GM19395 (cell line): ENCODE results near the gene LRRN4.
"Not testable (repeated sequence)": the region's sequence is repeated elsewhere in the genome, so short reads cannot be mapped to it uniquely, and the experiment has no call there.

Source experiments
- ATAC-seq: cut with Tn5 transposase; IDR thresholded peaks from one replicate; pipeline ENCODE4 v1.9.1; 2021; ENCODE audit warnings: mild to moderate bottlenecking, moderate library complexity; ENCODE audit not compliant: unreplicated experiment

LRRN4 gene

GRCh38 chr20:6034134-6034969 is 19.5 kb downstream of the LRRN4 start:
- no peak for ATAC-seq

GRCh38 chr20:6032907-6033306 is 21.0 kb downstream of the LRRN4 start:
- not testable (repeated sequence) for ATAC-seq

- no peak for ATAC-seq
Measured at GRCh38 chr20:6030453-6031080, 23.3 kb downstream of the LRRN4 start.

GRCh38 chr20:6029538-6029937 is 24.3 kb downstream of the LRRN4 start:
- ATAC-seq, result no peak

GRCh38 chr20:6028818-6029217 is 25.0 kb downstream of the LRRN4 start:
- ATAC-seq, result no peak

GRCh38 chr20:6026051-6026450 is 27.8 kb downstream of the LRRN4 start:
- no peak for ATAC-seq

- no peak for ATAC-seq
Measured at GRCh38 chr20:6024768-6025167, 29.1 kb downstream of the LRRN4 start.

GRCh38 chr20:6017880-6018279 is 36.0 kb downstream of the LRRN4 start:
- ATAC-seq, result no peak

GRCh38 chr20:6017467-6017866 is 36.4 kb downstream of the LRRN4 start:
- ATAC-seq, result no peak

GRCh38 chr20:6014957-6015356 is 38.9 kb downstream of the LRRN4 start:
- ATAC-seq, result no peak

GRCh38 chr20:6014017-6014416 is 39.8 kb downstream of the LRRN4 start:
- ATAC-seq, result no peak

- no peak for ATAC-seq
Measured at GRCh38 chr20:6012179-6012578, 41.7 kb downstream of the LRRN4 start.

GRCh38 chr20:6008254-6008653 is 45.6 kb downstream of the LRRN4 start:
- ATAC-seq, result no peak

- no peak for ATAC-seq
Measured at GRCh38 chr20:6007529-6008103, 46.2 kb downstream of the LRRN4 start.

- no peak for ATAC-seq
Measured at GRCh38 chr20:6007094-6007528, 46.7 kb downstream of the LRRN4 start.

GRCh38 chr20:6006603-6006949 is 47.3 kb downstream of the LRRN4 start:
- ATAC-seq, result no peak

GRCh38 chr20:6000871-6001270 is 53.0 kb downstream of the LRRN4 start:
- no peak for ATAC-seq

GRCh38 chr20:5999783-6000182 is 54.1 kb downstream of the LRRN4 start:
- ATAC-seq, result no peak

- ATAC-seq, result peak; percentile 97
Measured at GRCh38 chr20:5996765-5997164, 57.1 kb downstream of the LRRN4 start.

GRCh38 chr20:5991623-5992441 is 62.0 kb downstream of the LRRN4 start:
- no peak for ATAC-seq

- no peak for ATAC-seq
Measured at GRCh38 chr20:5990946-5991345, 62.9 kb downstream of the LRRN4 start.
